CD14-positive monocyte (primary cell): ENCODE results near the gene THSD7B. TPM values are rescaled to one million over a fixed set of nuclear protein-coding genes. Genes with fewer than 3 reads are reported as not detected.

ENCODE experiments used
- DNase-seq, 3 donors: peaks; one replicate each; pipeline ENCODE4 v3.0.0-alpha.2; 2011 to 2022
- H2AFZ ChIP-seq: 2 replicates; pipeline ENCODE4 v1.6.0; 2012; ENCODE audit warnings: mild to moderate bottlenecking, low read depth, low read length, inconsistent platforms; ENCODE audit not compliant: insufficient read depth, poor library complexity, severe bottlenecking
- H3K27ac ChIP-seq, 2 donors: 1 replicate in 1 of 2; 2 replicates in 1 of 2; pipeline ENCODE4 v1.5.1; 2012 to 2013; ENCODE audit warnings: low read length in 2 of 2, control low read depth in 1 of 2, inconsistent platforms in 1 of 2, low read depth in 1 of 2, mild to moderate bottlenecking in 1 of 2
- H3K27me3 ChIP-seq, 2 donors: one replicate each; pipeline versions ENCODE4 v1.6.0 to v1.6.1; 2011 to 2013; ENCODE audit warnings: low read length in 2 of 2; ENCODE audit not compliant: control insufficient read depth in 2 of 2, insufficient read depth in 2 of 2
- H3K36me3 ChIP-seq, 2 donors: replicated peaks in 1 of 2; 1 replicate in 1 of 2; 2 replicates in 1 of 2; pipeline versions ENCODE4 v1.5.1 to v1.6.1; 2012 to 2013; ENCODE audit warnings: low read length in 2 of 2, control low read depth in 1 of 2, inconsistent platforms in 1 of 2, mild to moderate bottlenecking in 1 of 2; ENCODE audit not compliant: insufficient read depth in 2 of 2, control insufficient read depth in 1 of 2
- H3K4me1 ChIP-seq, 2 donors: 1 replicate in 1 of 2; 2 replicates in 1 of 2; pipeline versions ENCODE4 v1.5.1 to v1.6.1; 2012 to 2013; ENCODE audit warnings: low read length in 2 of 2, control low read depth in 1 of 2, inconsistent platforms in 1 of 2, mild to moderate bottlenecking in 1 of 2, moderate library complexity in 1 of 2; ENCODE audit not compliant: insufficient read depth in 2 of 2, control insufficient read depth in 1 of 2
- H3K4me2 ChIP-seq: replicated peaks from 2 replicates; pipeline ENCODE3; 2012; ENCODE audit warnings: low read length, moderate library complexity, mild to moderate bottlenecking; ENCODE audit not compliant: poor library complexity, severe bottlenecking; ENCODE audit errors: extremely low read depth
- H3K4me3 ChIP-seq, 3 experiments: fragments of 200-600 bp in 1 of 3; sonication (generic) in 1 of 3; replicated peaks in 1 of 3; 1 replicate in 2 of 3; 2 replicates in 1 of 3; pipeline ENCODE4 v1.5.1; 2011 to 2013; ENCODE audit warnings: low read length in 3 of 3, mild to moderate bottlenecking in 3 of 3, control low read depth in 2 of 3, low read depth in 2 of 3, inconsistent platforms in 1 of 3, moderate library complexity in 1 of 3
- H3K79me2 ChIP-seq: 2 replicates; pipeline ENCODE4 v1.6.0; 2012; ENCODE audit warnings: mild to moderate bottlenecking, control low read depth, inconsistent platforms, low read length, moderate library complexity; ENCODE audit not compliant: insufficient read depth
- H3K9ac ChIP-seq: 2 replicates; pipeline ENCODE4 v1.6.0; 2017; ENCODE audit warnings: low read length, mild to moderate bottlenecking; ENCODE audit not compliant: insufficient read depth, poor library complexity, severe bottlenecking
- H3K9me3 ChIP-seq, 2 donors: replicated peaks in 1 of 2; 1 replicate in 1 of 2; 2 replicates in 1 of 2; pipeline versions ENCODE4 v1.5.1 to v1.6.1; 2012 to 2013; ENCODE audit warnings: low read length in 2 of 2, control low read depth in 1 of 2; ENCODE audit not compliant: control insufficient read depth in 1 of 2, insufficient read depth in 1 of 2
- H4K20me1 ChIP-seq: 2 replicates; pipeline ENCODE4 v1.6.0; 2012; ENCODE audit warnings: mild to moderate bottlenecking, low read length, control low read depth, moderate library complexity; ENCODE audit not compliant: insufficient read depth
- H3K27ac Mint-ChIP-seq, 7 donors: one replicate each; pipeline ENCODE4 v1.8.0; 2020; ENCODE audit warnings: mild to moderate bottlenecking in 7 of 7, mixed read lengths in 7 of 7, moderate library complexity in 6 of 7, inconsistent platforms in 2 of 7
- H3K27me3 Mint-ChIP-seq, 3 donors: one replicate each; pipeline ENCODE4 v1.8.0; 2021 to 2022; ENCODE audit warnings: low read depth in 3 of 3, mild to moderate bottlenecking in 3 of 3, mixed read lengths in 3 of 3, moderate library complexity in 3 of 3, inconsistent platforms in 1 of 3
- H3K36me3 Mint-ChIP-seq, 2 donors: one replicate each; pipeline ENCODE4 v1.8.0; 2020; ENCODE audit warnings: mixed read lengths in 2 of 2, inconsistent platforms in 1 of 2, mild to moderate bottlenecking in 1 of 2
- H3K4me1 Mint-ChIP-seq: one replicate; pipeline ENCODE4 v1.8.0; 2020; ENCODE audit warnings: mild to moderate bottlenecking, mixed read lengths
- H3K4me3 Mint-ChIP-seq, 2 donors: one replicate each; pipeline ENCODE4 v1.8.0; 2020; ENCODE audit warnings: mild to moderate bottlenecking in 2 of 2, mixed read lengths in 2 of 2, moderate library complexity in 1 of 2
- H3K9me3 Mint-ChIP-seq, 7 donors: one replicate each; pipeline ENCODE4 v1.8.0; 2020 to 2022; ENCODE audit warnings: mixed read lengths in 7 of 7, mild to moderate bottlenecking in 6 of 7, moderate library complexity in 6 of 7, inconsistent platforms in 2 of 7
- CTCF ChIP-seq: fragments of 200-600 bp; IDR thresholded peaks from one replicate; pipeline ENCODE4 v1.8.0; 2022; ENCODE audit warnings: antibody characterized with exemption, mild to moderate bottlenecking
- WGBS: methylation state at CpG from one replicate; pipeline ENCODE4 v1.1.5; 2013; ENCODE audit warnings: missing lambda C conversion rate; ENCODE audit not compliant: insufficient coverage; 5-methylcytosine and 5-hydroxymethylcytosine counted together
- intact Hi-C, 2 donors: fragments of 100-400 bp; cut with micrococcal nuclease; formaldehyde crosslinking; loops; one replicate each; pipeline versions ENCODE4 v1.15.0 to v1.15.1; 2023
- polyA plus RNA-seq, 3 donors: library from polyadenylated mRNA; depleted of rRNA in 1 of 3; unstranded in 2 of 3; stranded (reverse) in 1 of 3; fragments of 300-500 nt in 2 of 3; fragments of >200 nt in 1 of 3; fragmentation: Illumina TruSeq in 2 of 3; gene quantifications; 1 replicate in 2 of 3; 2 replicates in 1 of 3; pipeline ENCODE4 v1.2.3, GENCODE V29; 2012 to 2021

The THSD7B gene
- polyA plus RNA-seq, 3 donors: not detected

DNA sequence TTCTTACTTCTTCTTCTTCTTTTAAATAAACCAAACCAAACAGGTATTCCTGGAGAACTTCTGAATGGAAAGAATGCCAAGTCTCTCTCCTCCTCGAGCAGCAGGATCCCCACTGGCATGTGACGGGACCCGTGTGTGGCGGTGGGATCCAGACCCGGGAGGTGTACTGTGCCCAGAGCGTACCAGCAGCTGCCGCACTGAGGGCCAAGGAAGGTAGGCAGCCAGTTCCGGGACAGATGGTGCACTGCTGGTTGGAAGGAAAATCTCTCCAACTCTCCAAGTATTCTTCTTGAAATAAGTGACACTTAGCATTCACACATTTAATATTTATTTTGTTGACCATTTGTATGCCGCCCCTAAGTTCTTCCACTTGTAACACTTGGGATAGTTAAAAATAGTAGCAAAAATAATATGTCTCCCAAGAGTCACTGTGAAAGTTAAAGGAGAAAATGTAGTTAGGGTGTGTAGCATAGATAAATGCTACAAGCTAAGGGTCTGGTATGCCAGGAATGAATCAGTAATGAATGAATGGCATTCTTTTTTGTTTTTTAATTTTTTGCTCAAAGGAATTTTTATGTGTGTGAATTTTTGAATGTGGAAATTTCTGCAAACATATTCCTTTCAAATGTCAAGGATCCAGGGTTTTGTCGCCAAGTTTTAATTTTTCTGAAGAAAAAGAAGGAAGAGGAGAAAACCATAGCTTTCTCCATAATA, 349.9 kb downstream of the THSD7B start:
- Mint-ChIP-seq H3K4me3 (no peak overlapping the region), H3K4me1 (no peaks in the 10 kb centered on the region), H3K36me3 (no peaks in the 10 kb centered on the region), H3K9me3 (peaks cover 0 to 3% (median 1%) of the 10 kb centered on the region in 7 donors), H3K27me3 (peaks cover 0 to 3% (median 0%) of the 10 kb centered on the region in 3 donors), H3K27ac (no peak overlapping the region)
- Histone ChIP-seq H3K79me2 (no peaks in the 10 kb centered on the region), H3K27me3 (no peaks in the 10 kb centered on the region), H3K36me3 (no peaks in the 10 kb centered on the region), H3K4me2 (no peak overlapping the region), H3K27ac (no peak overlapping the region), H4K20me1 (no peaks in the 10 kb centered on the region), H3K9ac (no peak overlapping the region), H3K4me3 (no peak overlapping the region), H2AFZ (no peak overlapping the region), H3K4me1 (no peaks in the 10 kb centered on the region), H3K9me3 (no peaks in the 10 kb centered on the region)
- intact Hi-C loops: no loop called here
- no peak for TF ChIP-seq CTCF
- WGBS: 87% methylated on average over 6 of the region's 10 CpGs
- no peak for DNase-seq

DNA sequence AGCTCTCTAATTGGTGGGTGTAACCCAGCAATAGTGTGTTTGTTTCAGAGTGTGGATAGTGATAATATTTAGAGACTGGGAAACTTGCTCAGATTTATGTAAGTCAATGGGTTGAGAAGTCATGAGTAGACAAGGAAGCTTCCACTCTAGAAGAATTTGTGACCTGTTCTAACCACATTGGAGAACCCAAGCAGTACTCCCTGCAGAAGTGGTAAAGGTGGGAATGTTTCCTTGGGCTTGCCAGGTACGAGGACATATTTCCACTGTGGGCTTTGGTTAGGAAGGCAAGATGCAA, 350.4 kb downstream of the THSD7B start:
- H3K4me3 Mint-ChIP-seq: no peak overlapping the region
- no peak overlapping the region for H3K27ac Mint-ChIP-seq

More for the DNA sequence above, 350.4 kb downstream of the THSD7B start:
- Histone ChIP-seq H3K27me3 (no peaks in the 10 kb centered on the region), H3K4me2 (no peak overlapping the region), H2AFZ (no peak overlapping the region), H3K27ac (no peak overlapping the region), H4K20me1 (no peaks in the 10 kb centered on the region), H3K9me3 (no peaks in the 10 kb centered on the region), H3K36me3 (no peaks in the 10 kb centered on the region), H3K79me2 (no peaks in the 10 kb centered on the region), H3K9ac (no peak overlapping the region), H3K4me1 (no peaks in the 10 kb centered on the region), H3K4me3 (no peak overlapping the region)
- 78% methylated on average over 1 of the region's 1 CpG for whole genome bisulfite sequencing
- Mint-ChIP-seq H3K9me3 (peaks cover 0 to 3% (median 1%) of the 10 kb centered on the region in 7 donors), H3K27me3 (peaks cover 0 to 3% (median 0%) of the 10 kb centered on the region in 3 donors), H3K36me3 (no peaks in the 10 kb centered on the region), H3K4me1 (no peaks in the 10 kb centered on the region)
- intact Hi-C loops: no loop called here
- no peak for DNase-seq
- TF ChIP-seq CTCF: no peak
